T-helper 17 cell (primary cell): Measurements from ENCODE around the gene RUNX2. TPM values are rescaled to one million over a fixed set of nuclear protein-coding genes. Genes with fewer than 3 reads are reported as not detected.
A peak's percentile ranks its signal among the peaks of the same experiment; 100 is the strongest.

Experiments used
- ATAC-seq: fragments of 150-1000 bp; cut with Tn5 transposase; 2 replicates; pipeline ENCODE4 v1.10.0; 2021; ENCODE audit warnings: mild to moderate bottlenecking, moderate library complexity
- DNase-seq, 3 donors: peaks; one replicate each; pipeline versions ENCODE4 v3.0.0 to v3.0.0-alpha.2; 2020 to 2021
- H3K9me3 ChIP-seq: one replicate; pipeline ENCODE4 v1.7.0; 2013; ENCODE audit warnings: low read length, mild to moderate bottlenecking; ENCODE audit not compliant: control insufficient read depth, poor library complexity, severe bottlenecking
- H3K27ac Mint-ChIP-seq: one replicate; pipeline ENCODE4 v1.8.0; 2022; ENCODE audit warnings: mild to moderate bottlenecking, moderate library complexity, mixed read lengths
- H3K27me3 Mint-ChIP-seq: one replicate; pipeline ENCODE4 v1.8.0; 2022; ENCODE audit warnings: mixed read lengths
- H3K36me3 Mint-ChIP-seq: one replicate; pipeline ENCODE4 v1.8.0; 2022; ENCODE audit warnings: low read depth, mixed read lengths
- H3K4me1 Mint-ChIP-seq: one replicate; pipeline ENCODE4 v1.8.0; 2022; ENCODE audit warnings: mild to moderate bottlenecking, mixed read lengths
- H3K4me3 Mint-ChIP-seq: one replicate; pipeline ENCODE4 v1.8.0; 2022; ENCODE audit warnings: mild to moderate bottlenecking, moderate library complexity, mixed read lengths
- total RNA-seq, 4 donors: library from RNA in 2 of 4; stranded (reverse) in 2 of 4; gene quantifications; one replicate each; pipeline ENCODE4 v1.2.3 and lab custom pipeline; 2022 to 2026

RUNX2 gene
- total RNA-seq, 2 donors from 2014 or later, result 47.6 to 50.8 TPM

DNA sequence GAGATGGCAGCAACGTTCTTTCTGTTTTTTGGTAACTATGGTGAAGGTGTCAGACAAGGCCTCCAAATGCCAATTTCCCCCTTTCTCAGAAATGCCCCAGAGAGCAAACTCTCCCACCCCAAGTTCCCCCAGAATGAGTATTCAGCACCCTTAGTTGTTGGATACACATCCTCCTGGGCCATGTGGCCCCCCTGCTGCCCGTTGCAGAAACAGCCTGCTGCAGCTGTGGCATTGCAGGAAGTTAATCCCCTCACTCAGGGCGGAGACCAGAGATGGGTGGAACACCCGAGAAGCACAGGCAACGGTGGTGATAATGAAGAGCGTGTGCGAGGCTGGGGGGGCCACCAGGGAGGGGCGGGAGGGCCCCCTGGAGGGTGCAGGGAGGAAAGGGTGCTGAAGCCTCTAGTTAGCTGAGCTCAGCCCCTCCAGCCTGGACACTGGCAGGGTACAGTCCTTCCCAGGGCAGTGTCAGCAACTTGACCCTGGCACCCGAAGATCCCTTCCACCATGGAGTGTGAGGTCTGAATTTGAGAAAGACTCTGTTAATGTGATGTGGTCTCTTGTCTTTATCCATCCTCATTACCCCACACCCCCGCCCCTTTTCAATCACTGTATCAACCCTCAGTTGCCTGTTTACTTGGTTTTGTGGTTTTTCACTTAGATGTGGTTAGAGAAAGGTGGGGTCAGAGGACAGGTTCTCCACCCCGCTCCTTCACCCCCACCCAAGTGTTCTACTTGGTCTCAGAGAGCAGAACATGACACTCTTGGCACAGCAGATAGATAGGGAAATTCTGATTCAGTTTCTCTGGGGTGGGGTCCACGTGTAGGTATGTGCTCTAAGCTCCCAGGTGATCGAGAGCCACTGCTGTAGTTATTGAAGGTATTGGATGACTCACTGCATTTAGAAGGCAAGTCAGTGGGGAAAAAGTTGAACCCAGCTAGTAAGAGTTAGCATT lies 258.4 kb downstream of the RUNX2 start:
- peak; percentile 23 to 44 (median 36) for DNase-seq
- no peaks in the 10 kb centered on the region for H3K9me3 ChIP-seq
- ATAC-seq, result peak; percentile 89
- Mint-ChIP-seq H3K27ac (peak overlapping the region; percentile 95), H3K4me1 (peaks cover 60% of the 10 kb centered on the region), H3K4me3 (peak overlapping the region; percentile 89), H3K27me3 (no peaks in the 10 kb centered on the region), H3K36me3 (peaks cover 2% of the 10 kb centered on the region)

DNA sequence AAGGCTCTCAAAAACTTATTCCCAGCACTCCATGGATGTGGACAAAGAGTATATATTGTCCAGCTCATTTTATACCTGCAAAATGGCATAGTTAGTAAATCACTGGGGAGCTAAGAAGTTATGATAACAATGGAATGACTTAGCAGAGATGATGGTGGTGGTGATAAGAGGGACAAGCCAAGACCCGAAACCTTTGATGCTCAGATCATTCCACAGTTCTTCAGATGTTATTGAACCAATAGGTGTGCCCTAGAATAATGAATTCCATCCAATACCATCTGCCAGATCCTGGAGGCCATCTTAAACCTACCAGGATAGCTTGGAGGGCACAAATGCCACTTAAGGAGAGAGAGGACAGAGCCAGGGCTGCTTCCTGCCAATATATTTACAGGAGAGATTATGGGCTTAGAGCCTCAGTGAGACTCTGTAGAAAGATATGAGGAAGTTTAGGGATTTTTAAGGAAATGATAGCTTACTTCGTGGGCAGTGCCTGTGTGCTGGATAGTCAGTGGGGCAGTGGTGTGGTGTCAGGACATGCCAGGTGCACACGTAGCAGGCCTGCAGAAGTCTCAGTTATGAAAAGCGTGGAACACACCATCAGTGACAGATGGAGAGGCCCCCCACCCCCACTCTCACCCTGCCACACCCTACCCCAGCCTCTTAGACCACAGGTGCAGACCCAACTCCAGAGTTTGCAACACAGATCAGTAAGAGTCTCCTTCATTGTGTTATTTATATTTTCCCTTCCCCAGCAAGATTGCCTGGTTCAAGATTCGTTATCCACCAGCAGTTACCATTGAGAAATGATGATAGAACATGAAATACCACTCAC lies 259.3 kb downstream of the RUNX2 start:
- no peak for DNase-seq
- H3K36me3 Mint-ChIP-seq, result peaks cover 2% of the 10 kb centered on the region
- H3K27me3 Mint-ChIP-seq, result no peaks in the 10 kb centered on the region
- H3K4me1 Mint-ChIP-seq, result peaks cover 60% of the 10 kb centered on the region
- no peak for ATAC-seq
- H3K4me3 Mint-ChIP-seq, result peak overlapping the region; percentile 89
- no peaks in the 10 kb centered on the region for H3K9me3 ChIP-seq
- H3K27ac Mint-ChIP-seq, result peak overlapping the region; percentile 95

DNA sequence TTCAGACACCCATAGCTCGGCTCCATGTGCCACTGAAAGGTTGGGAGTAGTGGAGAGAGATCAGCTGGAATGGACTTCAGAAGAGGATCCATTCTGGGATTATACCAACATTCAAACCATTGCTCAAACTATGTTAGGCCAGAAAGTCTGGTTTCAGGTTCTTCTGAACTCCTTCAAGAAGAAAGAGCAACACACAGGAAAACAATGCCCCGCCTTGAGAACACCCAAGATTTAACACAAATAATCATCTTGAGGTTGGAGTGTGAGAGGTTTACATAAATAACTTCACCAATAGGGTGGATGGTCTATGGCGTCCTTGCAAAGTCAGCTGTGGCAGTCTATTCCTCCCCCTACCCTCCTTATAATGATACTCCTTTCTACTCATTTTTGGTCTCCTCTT lies 261.2 kb downstream of the RUNX2 start:
- H3K27ac Mint-ChIP-seq, result peak overlapping the region; percentile 95
- ATAC-seq, result no peak

DNA sequence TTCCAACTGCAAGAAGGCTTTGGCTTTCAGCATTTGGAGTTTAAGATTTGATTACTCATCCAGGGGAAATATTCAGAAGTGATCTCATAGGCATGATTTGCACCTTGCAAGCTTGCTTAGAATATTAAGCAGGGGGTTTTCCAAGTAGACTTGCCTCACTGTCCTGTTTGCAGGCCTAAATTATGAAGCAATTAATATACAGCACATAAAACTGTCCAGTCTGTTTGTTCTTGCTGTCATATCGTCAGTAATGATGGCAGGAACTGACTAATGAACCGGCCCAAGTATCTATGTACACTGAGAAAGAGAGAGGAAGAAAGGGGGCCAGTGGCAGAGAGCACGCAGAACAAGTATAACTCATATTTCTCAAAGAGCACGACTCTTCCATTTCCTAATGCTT lies 262.1 kb downstream of the RUNX2 start:
- H3K4me1 Mint-ChIP-seq, result peaks cover 60% of the 10 kb centered on the region
- H3K9me3 ChIP-seq, result no peaks in the 10 kb centered on the region
- peaks cover 2% of the 10 kb centered on the region for H3K36me3 Mint-ChIP-seq
- H3K4me3 Mint-ChIP-seq, result peak overlapping the region; percentile 49
- H3K27me3 Mint-ChIP-seq, result no peaks in the 10 kb centered on the region
- ATAC-seq (no peak), DNase-seq (no peak)
- H3K27ac Mint-ChIP-seq, result peak overlapping the region; percentile 95

More for the DNA sequence above, 261.2 kb downstream of the RUNX2 start:
- Mint-ChIP-seq H3K27me3 (no peaks in the 10 kb centered on the region), H3K36me3 (peaks cover 2% of the 10 kb centered on the region), H3K4me3 (peak overlapping the region; percentile 25), H3K4me1 (peaks cover 58% of the 10 kb centered on the region)
- H3K9me3 ChIP-seq, result no peaks in the 10 kb centered on the region
- DNase-seq, result no peak

DNA sequence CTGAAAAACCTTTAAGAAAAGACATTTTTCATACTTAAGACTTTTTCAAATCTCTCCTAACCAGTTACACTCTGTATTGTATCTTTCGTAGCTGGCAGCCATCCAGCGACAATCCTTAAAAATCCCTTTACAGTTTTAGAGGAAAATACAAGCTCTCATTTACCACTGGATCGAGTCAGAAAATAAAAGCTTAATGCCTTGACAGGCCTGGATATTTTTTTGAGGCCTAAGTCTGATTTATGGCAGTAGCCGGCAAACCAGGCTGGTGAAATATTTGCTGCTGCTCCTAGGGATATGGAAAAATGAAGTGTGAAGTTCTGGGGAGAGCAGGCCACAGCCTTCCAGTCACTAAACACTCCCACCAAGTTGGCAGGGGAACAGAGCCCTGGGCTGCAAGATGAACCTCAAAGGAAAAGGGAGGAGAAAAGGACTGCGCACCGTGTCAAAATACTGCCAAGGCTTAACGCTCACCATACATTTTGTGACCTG lies 262.6 kb downstream of the RUNX2 start:
- H3K4me3 Mint-ChIP-seq, result no peak overlapping the region
- no peaks in the 10 kb centered on the region for H3K27me3 Mint-ChIP-seq
- peaks cover 2% of the 10 kb centered on the region for H3K36me3 Mint-ChIP-seq
- peak overlapping the region; percentile 95 for H3K27ac Mint-ChIP-seq
- H3K9me3 ChIP-seq, result no peaks in the 10 kb centered on the region
- DNase-seq (no peak), ATAC-seq (no peak)
- peaks cover 60% of the 10 kb centered on the region for H3K4me1 Mint-ChIP-seq

DNA sequence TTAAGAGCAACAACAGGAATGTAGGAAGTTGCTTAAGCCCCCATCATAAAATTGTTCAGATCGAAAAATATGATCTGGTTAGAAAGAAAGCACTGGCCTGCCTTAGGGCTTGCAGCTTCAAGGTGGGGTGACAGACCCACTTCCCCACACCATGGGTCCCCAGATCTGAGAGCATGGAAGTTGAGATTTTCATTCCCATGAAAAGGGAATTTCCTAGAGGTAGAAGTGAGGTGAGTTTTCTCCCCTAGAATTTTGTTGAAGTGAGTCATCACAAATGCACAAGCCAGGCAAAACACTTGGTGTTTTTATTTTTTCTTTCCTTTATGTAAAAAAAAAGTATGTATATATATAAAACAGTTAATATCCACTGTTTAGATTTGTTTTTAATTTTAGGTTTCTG lies 263.2 kb downstream of the RUNX2 start:
- peaks cover 56% of the 10 kb centered on the region for H3K4me1 Mint-ChIP-seq
- DNase-seq, result no peak
- H3K4me3 Mint-ChIP-seq, result no peak overlapping the region
- H3K36me3 Mint-ChIP-seq, result peaks cover 2% of the 10 kb centered on the region
- no peaks in the 10 kb centered on the region for H3K9me3 ChIP-seq
- no peaks in the 10 kb centered on the region for H3K27me3 Mint-ChIP-seq
- peak overlapping the region; percentile 95 for H3K27ac Mint-ChIP-seq
- ATAC-seq, result no peak

DNA sequence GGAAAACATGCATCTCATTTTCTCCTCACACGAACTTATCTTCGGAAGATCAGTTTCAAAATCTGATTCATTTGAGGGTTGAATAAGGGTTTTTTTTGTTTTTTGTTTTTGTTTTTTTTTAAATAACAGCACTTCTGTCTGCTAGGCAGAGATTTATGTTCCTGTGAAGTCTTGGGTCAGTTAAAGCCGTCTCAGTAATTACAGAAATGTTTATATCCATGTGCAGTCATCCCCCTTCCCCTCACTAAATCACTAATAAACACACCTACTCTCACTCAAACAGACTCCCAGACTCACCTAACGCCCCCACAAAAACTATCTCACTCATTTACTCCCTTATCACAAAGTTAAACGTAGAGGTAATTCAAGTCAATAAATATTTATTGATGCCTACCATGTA lies 263.8 kb downstream of the RUNX2 start:
- Mint-ChIP-seq H3K4me3 (no peak overlapping the region), H3K4me1 (peaks cover 50% of the 10 kb centered on the region), H3K27ac (peak overlapping the region; percentile 95), H3K27me3 (no peaks in the 10 kb centered on the region), H3K36me3 (peaks cover 2% of the 10 kb centered on the region)
- ATAC-seq (no peak), DNase-seq (no peak)
- H3K9me3 ChIP-seq, result no peaks in the 10 kb centered on the region

DNA sequence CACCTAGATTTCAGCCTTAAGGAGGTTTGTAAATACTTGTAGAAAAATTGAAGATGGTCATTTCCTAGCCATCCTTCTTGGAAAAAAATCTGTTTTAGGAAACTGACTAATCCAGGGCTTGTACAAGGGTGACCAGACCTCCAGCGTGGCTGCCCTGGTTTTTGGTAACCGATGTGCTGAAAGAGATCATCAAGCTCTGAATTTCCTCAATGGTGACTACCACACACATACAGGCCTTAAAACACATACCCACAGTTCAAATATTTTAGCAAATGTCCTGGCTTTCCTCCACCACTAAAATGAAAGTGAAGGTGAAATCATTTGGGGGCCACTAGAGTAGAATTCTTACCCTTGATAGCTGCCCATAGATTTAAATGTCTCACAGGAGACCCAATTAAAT lies 264.9 kb downstream of the RUNX2 start:
- no peak for DNase-seq
- ATAC-seq, result no peak
- Mint-ChIP-seq H3K27ac (peak overlapping the region; percentile 48), H3K4me1 (peaks cover 39% of the 10 kb centered on the region), H3K36me3 (peaks cover 2% of the 10 kb centered on the region), H3K27me3 (no peaks in the 10 kb centered on the region), H3K4me3 (no peak overlapping the region)
- H3K9me3 ChIP-seq, result no peaks in the 10 kb centered on the region

DNA sequence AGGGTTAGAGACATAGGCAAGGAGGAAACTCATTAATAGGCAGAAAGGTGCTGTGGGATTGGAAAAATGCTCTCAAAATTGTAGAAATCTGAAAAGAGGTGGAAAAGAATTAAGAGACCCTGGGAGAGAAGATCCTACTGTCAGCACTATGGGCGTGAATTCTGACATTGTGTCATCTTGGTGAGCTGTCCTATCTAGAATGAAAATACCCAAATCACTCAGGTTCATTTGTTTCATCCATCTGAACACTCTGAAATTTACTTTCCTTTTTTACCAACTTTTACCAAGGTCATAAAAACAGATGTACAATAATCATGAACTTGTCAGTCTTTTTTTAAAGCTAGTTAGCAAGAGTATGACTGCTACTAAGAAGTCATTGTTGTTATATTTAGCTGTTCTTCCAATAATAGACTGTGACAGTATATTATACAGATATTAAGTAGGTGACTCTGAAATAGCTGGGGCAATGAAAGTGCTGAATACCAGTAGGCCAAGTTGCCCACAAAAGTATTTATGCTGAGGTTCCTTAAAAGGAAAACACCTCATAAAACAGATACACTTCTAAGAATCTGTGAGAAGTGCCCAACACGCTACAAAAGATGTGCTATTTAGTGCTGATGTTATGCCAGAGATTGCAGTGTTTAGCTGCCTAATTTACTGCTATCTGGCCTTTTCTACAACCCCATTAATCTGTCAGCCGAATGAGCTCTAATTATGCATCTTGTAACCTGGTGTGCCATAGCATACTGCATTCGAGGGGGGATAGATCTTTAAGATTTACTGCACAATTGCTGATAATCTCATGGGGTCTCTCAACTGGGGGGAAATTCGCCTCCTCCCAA lies 267.1 kb downstream of the RUNX2 start:
- H3K36me3 Mint-ChIP-seq, result no peaks in the 10 kb centered on the region
- ATAC-seq (peak; percentile 46), DNase-seq (no peak)
- peaks cover 9% of the 10 kb centered on the region for H3K9me3 ChIP-seq
- H3K4me1 Mint-ChIP-seq, result peaks cover 27% of the 10 kb centered on the region
- H3K27me3 Mint-ChIP-seq, result no peaks in the 10 kb centered on the region
- no peak overlapping the region for H3K4me3 Mint-ChIP-seq
- peak overlapping the region; percentile 93 for H3K27ac Mint-ChIP-seq

DNA sequence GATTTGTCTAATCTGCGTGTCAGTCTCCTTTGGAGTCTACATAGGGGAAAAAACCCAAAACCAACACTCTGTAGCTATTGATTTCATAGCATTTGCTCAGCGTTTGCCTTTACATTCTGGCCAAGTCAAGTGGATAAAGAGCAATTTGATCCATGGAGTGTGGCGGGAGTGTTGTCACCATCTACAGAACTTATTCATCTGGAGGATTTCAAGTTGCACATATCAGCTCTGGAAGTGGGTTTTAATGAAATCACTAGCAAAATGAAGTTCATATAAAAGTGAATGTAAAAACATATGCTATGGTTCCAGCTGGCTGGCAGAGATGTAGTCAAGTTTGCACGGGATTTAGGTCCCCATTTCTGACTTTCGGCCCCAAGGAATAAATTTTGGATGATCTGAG lies 269.3 kb downstream of the RUNX2 start:
- H3K4me3 Mint-ChIP-seq, result no peak overlapping the region
- peaks cover 2% of the 10 kb centered on the region for H3K36me3 Mint-ChIP-seq
- ATAC-seq (no peak), DNase-seq (no peak)
- H3K27ac Mint-ChIP-seq, result no peak overlapping the region
- peaks cover 9% of the 10 kb centered on the region for H3K9me3 ChIP-seq
- no peaks in the 10 kb centered on the region for H3K27me3 Mint-ChIP-seq
- H3K4me1 Mint-ChIP-seq, result peaks cover 18% of the 10 kb centered on the region

DNA sequence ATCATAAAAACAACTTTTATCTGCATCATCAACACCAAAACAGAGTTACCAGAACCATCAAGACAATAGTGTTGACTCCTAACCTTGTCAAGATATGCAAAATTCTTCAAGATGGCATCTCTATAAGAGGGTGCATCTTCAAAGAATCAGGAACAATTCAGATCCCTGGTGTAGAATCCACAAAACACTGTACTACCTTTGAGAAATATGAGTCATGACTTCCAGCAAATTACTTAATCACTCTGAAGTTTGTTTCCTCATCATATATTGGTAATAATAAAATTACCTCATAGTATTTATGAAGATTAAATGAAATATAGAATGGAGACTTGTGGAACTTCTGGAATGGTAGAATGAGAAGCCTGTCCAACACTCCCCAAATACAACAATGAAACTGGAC lies 270.9 kb downstream of the RUNX2 start:
- peaks cover 14% of the 10 kb centered on the region for H3K4me1 Mint-ChIP-seq
- H3K27me3 Mint-ChIP-seq, result no peaks in the 10 kb centered on the region
- H3K27ac Mint-ChIP-seq, result no peak overlapping the region
- peaks cover 2% of the 10 kb centered on the region for H3K36me3 Mint-ChIP-seq
- no peak for DNase-seq
- peaks cover 9% of the 10 kb centered on the region for H3K9me3 ChIP-seq
- no peak overlapping the region for H3K4me3 Mint-ChIP-seq
- ATAC-seq, result no peak

DNA sequence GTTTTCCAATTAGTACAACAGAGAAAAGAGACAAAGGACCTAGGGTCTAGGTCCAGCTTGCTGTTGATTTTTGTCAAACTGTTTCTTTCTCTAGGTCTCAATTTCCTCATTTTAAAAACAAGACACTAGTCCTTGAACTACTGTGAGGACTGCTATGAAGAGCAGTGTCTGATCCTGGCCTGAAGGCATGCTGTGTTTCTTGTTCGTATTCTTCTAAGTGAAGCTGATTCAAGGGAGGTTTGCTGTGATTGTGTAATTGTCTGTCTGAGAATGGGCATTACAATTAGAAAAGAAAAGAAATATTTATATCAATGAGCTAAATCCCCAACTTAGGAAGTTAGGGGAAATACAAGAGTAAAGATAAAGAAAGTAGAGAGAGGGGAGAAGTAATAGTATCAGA lies 277.8 kb downstream of the RUNX2 start:
- no peaks in the 10 kb centered on the region for H3K9me3 ChIP-seq
- Mint-ChIP-seq H3K27me3 (no peaks in the 10 kb centered on the region), H3K4me3 (no peak overlapping the region), H3K27ac (no peak overlapping the region), H3K36me3 (peaks cover 2% of the 10 kb centered on the region), H3K4me1 (peaks cover 17% of the 10 kb centered on the region)
- ATAC-seq (no peak), DNase-seq (no peak)
